GM19238 (cell line): Measurements from ENCODE around the gene ANKRD39.

ENCODE experiments used
- DNase-seq: peaks from one replicate; pipeline ENCODE4 v3.0.0; 2011; ENCODE audit warnings: low spot score; ENCODE audit not compliant: insufficient read length

Gene ANKRD39

DNA sequence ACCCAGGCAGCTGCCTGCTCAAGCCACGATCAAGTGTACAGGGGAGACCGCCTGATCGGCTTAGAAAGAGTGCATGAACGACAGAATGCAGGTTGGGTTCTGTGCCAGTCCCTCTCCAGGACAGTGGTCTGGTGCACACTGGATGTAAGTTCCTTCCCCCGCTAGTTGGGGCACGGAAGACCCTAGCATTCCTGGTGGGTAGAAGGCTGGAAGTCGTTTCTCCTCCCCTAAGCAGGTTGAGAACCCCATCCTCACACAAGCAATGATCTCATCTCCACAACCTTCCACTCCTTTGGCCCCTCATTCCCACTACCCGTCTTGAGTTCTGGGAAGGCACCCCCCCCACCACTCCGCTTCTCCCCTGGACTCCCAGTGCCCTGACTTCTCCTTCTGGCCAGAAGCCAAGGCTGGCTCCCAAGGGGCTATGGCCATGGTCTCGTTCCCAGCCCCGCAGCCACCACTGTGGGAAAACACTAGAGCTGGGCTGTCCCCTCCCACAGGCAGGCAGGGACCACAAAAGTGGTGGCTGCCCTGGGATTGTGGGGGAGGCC is 1.4 kb upstream of the ANKRD39 start:
- DNase-seq: no peak

DNA sequence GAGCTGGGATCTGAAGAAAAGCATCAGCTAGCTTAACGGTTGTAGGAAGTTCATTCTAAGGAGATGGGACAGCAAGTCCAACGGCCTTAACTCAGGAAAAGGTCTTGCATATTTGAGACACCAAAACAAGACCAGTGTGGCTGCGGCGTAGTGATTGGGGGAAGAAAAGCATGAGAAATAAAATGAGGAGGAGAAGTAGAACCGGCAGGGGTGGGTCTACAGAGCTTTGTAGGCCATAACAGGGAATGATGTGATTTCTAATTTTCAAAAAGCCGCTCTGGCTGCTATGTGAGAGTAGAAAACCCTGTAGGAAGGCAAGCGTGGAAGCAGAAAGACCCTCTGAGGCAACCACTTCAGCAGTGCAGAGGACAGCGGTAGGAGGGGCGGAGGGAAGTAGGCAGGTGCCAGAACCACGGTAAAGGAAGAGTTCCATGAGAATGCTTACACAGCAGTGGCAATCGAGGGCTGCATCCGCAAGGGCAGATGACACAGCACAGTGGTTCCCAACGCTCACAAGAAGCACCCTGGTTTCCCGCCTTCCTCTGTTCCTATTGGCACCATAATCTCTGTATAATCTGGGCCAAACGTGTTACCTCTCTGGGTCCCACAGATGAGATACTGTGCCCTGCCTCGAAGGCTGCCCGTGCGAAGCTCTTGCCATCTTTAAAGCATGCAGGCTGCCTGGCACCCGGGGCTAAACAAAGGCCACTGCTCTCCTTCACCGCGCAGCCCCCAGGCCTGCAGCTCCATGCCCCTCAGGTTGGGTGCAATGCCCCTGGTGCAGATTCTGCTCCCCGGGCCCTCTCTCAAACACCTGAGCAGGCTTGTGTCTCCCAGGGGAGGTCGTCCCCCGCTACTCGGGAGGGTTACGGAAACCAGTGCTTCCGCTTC is 795 bp downstream of the ANKRD39 start:
- DNase-seq: peak; percentile 44

DNA sequence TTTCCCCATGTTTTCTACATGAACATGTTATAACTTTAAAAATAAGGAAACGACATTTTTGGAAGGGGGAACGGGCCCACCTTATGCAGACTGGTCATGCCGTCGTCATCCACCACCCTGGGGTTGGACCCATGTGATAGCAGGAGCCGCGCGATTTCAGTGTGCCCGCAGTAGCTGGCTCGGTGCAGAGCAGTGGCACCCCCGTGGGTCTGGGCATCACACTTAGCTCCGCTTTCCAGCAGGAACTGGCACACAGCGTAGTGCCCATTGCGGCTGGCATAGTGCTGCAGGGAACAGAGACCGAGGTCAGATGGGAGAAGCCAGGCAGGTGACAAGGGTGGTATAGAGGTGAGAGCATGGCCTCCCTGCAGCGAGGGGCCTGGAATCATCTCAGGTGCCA is 4.5 kb downstream of the ANKRD39 start:
- DNase-seq: no peak

DNA sequence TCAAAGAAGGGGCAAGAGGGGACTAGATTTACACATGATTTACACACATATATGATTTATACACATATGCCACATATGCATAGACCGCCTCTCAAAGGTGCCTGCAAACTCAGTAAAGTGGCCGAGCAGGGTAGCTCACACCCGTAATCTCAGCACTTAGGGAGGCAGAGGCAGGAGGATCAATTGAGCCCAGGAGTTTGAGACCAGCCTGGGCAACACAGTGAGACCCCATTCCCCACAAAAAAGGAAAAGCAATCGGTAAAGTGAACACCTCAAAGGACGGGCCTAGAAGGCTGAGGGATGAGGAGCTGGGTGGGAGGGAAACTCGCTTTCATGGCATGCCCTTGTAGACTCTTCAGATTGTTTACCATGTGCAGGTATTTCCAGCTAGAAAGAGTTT is 5.1 kb downstream of the ANKRD39 start:
- DNase-seq: no peak

DNA sequence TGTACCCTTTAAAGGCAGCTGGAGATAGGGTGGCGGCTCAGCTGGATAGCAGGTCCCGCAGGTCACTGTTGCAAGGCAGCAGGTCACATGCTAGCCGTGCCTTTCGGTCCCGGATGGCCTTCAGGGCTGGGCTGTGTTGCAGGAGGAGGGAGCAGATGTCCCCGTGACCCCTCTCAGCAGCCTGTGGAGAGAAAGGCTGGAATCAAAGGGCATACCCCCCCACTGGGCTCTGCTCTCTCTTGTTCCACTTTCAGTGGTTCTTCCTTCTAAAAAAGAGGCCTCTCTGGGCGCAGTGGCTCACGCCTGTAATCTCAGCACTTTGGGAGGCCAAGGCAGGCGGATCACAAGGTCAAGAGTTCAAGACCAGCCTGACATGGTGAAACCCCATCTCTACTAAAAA is 9.6 kb downstream of the ANKRD39 start:
- DNase-seq: no peak

DNA sequence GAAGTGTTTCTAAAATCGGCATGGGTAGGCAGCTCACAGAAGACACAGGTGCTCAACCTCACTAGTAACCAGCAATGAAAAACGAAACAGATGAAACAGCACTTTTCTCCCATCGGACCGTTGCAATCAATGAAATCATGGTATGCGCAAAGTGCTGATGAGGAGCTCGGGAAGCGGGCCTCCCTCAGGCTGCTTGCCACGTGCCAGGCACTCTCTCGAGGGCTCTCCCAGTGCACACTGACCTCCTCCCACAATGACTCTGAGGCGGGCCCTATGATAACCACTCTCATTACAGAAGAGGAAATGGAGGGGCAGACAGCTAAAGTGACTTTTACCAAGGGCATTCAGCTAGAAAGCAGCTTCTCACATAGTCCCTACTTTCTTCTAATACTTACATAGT is 10.2 kb downstream of the ANKRD39 start:
- DNase-seq: no peak

DNA sequence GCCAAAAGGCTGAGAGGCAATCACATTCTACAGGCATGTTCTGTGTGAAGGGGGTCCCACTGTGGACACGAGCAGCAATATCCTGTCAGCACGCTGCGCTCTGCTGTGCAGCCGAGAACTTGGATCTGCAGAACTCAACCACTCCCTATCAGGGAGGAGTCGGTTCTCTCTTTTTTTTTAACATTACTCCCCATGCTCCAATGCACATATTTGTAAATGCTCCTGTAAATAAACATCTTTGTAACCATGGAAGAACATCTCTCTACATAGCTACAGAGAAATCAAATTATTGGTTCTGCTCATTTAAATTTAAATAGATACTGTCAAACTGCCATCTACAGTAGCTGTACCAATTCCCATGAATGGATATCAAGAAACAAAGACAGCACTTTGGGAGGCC is 11.0 kb downstream of the ANKRD39 start:
- DNase-seq: no peak

DNA sequence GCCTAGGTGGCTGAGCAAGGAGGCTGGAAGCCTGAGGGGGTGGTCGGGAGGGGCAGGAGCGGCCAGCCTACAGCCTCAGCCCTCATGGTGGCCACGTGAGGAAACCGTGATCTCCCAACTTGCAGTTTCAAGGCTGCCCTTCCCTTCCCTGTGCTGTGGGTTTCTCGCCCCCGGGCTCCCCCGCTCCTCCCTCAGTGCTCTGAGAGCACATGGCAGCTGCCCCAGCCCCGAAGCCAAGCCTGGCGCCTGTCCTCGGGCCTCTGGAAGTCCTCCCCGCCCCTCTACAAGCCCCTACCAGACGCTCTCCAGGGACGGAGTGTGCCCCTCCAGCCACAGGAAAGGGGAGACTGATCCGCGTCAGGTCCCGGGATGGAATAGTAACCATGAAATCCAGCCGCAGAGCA is 13.4 kb downstream of the ANKRD39 start:
- DNase-seq: no peak

DNA sequence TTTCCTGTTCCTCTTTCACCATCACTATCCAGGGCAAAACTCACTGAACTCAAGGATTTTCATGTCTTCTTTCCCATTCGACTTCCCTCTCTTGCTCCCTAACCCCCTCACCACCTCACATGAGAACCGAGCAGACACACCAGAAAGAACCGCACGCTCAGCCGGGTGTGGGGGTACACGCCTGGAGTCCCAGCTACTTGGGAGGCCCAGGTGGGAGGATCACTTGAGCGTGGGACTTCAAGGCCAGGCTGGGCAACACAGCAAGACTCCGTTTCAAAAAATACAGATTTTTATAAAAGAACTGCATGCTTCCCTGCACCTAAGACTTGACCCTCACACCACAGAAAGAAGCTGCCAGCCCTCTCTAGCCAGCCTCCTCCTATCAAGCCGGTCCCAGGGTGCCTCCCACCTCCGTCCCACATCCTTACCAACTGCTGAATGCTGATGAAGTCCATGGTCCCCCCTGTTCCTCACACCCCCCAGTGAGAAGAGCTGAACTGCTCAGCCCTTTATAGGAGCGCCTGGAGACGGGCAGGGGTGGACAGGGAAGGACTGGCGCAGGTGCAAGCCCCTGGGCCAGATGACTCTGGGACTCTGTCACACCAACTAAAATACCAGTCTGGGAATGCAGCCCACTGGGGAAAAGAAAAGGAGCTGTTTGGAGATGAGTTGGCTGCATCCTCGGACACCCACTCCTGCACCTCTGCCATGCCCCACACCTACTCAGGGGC is 14.1 kb downstream of the ANKRD39 start, which contains the start of gene ANKRD23:
TSS of gene ANKRD23 (minus strand) at position 484 of the 731 bp plus-strand sequence. CDS start at position 455, 29 bp downstream.
- DNase-seq: no peak

DNA sequence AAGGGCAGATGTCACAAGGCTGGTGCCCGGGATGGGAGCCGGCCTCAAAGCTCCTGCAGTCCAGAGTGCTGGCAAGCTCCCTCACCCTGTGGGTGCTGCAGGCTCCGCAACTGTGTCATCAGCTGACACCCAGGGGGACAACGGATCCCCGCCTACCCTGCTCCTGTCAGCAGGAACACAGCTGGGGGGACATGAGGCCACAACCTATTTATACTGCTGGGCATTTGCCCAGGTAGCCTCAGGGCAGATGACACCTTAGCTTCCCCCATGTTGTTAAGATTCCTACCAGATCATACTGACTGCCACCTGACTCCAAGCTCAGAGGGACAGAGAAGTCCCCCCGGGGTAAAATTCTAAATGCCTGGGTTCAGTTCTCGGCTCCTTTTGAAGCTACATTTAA is 15.2 kb downstream of the ANKRD39 start:
- DNase-seq: no peak

DNA sequence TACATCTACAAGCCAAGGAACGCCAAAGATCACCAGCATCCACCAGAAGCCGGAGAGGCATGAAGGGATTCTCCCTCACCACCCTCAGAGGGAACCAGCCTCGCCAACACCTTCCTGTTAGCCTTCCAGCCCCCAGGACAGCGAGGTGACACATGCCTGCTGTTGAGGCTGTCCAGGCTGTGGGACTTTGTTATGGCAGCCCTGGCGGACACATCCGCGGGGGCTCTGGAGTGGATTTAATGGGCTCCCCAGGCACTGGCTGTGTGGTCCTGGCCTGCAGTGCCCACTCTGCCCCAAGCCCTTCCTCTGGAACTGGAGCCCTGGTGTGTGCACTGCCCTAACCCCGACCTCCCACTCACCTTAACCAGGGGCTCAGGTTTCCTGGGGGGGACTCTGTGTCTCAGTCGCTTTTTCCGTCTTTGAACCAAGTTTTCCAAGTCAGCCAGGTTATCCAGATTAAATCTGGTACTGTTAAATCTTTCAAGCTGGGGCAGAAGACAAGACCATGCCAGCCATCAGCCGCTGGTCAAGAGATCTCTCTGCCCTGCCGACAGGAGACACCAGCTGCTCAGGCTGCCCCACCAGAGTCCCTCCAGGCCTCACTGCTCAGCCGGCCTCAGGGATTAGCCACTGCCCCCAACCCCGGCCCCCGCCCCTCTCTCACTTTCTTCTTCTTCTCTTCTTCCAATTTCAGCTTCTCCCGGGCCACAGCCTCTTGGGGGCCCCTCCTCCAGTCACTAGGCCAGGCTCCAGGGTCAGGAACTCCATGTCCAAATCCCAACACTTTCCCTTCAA is 15.9 kb downstream of the ANKRD39 start:
- no peak for DNase-seq

DNA sequence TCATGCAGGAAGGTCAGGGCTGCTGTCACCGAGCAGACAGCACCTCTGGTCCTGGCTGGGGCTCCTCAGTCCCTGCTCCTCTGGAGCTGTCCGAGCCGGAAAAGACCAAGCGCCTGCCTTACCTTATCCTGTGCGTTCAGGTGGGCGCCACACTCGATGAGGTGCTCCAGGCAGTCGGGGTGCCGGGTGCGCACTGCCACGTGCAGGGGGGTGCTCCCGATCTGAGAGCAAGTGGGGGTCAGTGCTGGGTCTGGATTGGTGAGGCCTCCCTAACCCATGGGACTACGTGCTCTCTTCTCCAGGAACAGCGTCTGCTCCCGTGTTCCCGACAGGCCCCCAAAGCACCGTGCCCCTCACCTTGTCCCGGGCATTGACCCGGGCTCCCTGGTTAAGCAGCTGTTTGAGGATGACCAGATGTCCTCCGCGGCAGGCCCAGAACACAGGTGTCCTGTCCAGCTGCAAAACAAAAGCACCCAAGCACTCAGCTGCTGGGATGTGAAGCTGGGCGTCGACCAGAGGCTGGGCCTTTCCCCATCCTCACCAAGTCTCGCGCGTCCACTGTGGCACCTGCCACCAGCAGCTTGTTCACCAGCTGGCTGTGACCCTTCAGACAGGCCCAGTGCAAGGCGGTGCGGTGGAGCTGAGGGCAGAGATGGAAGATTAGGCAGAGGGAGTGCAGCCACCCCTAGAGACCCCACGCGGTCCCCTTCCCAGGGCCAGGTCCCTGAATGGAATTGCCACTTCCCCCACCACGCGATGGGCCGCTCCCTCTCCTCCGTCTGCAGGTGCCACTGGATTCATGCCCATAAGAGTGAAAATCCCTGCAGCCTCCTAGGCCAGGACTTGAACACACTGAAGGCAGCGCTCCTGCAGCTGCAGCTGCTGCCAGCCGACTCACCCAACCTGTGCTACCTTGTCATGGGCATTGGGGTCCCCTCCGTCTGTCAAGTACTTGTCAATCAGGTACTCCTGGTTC is 17.7 kb downstream of the ANKRD39 start:
- no peak for DNase-seq

DNA sequence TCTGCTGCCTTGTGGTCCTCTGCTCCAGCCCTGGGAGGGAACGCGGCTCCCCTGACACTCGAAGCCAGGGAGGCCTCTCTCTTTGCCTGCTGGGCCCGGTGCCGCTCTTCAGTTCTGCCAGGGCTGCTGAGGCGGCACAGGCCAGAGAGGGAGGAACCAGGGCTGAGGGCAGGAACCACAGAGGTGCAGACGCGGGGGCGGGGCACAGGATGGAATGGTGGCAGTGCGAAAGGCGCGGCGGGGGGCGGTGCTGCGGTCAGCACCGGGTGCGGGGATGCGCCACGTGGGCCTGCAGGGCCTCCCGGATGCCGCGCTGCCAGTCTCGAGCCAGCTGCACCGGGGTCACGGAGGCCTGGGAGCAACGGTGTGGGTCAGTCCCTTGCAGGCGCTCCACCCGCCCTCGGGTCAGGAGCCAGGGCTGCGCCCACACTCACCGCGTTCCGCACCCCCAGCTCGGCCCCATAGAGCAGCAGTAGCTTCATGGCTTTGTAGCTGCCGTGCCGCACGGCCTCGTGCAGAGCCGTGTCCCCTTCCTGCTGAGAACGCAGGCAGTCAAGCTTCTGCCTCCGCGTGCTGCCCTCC is 18.4 kb downstream of the ANKRD39 start:
- peak; percentile 45 for DNase-seq

DNA sequence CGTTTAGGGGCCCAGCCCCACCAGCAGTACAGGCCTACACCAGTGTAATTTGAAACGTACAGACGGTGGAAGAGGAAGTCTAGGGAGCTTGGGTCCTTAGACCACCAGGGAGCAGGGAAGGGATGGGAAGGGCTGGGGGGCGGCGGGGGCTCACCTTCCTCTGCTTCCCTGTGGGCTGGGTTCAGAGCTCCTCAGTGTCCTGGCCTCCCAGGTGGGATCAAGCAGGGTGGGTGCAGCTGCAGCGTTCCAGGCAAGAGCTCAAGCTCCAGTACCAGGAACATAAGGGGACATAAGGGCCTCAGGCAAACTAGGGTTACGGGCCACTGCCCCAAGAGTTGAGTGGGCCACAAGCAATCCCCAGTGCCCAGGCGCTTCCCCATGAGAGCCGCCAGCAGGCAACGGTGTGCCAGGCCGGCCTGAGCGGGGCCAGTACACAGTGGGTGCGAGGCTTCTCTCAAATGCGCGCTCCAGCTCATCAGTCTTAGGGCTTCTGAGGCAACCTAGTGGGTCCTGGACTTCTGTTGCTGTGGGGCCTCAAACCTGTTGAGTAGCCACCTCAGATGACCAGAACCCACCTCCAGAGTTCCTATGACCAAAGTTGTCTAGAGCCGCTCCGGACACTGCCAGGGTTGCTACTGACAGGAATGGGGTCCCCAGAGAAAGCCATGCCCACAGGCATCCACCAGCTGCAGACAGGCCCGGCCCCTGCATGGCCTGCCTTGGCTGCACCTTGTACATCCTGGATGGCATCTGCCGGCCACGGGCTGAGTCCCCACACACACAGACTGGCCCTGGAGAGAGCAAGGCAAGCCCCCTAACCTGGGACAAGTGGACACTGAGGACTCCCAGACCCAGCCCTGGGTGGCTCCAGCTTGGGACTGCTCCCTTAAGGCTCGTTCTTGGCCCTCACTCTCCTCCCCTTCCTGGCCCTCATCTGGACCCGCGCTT is 19.2 kb downstream of the ANKRD39 start:
- no peak for DNase-seq

DNA sequence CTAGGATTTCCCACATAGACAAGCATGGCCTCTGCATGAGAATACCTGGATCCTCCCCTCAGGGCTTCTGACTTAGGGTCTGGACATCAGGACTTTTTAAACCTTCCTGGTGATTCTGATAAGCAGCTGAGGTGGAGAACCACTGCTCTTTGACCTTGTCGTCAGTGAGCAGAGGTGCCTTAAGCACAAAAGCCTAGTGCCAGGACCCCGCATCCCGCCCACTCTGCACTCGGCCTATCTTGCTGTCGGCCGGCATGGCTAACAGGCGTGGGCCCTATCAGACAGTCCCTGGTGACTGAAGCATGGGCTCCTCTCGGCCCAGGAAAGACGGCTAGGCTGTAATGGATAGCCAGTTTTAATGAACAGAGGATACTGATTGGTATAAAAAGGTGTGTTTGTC is 20.2 kb downstream of the ANKRD39 start:
- DNase-seq: no peak

DNA sequence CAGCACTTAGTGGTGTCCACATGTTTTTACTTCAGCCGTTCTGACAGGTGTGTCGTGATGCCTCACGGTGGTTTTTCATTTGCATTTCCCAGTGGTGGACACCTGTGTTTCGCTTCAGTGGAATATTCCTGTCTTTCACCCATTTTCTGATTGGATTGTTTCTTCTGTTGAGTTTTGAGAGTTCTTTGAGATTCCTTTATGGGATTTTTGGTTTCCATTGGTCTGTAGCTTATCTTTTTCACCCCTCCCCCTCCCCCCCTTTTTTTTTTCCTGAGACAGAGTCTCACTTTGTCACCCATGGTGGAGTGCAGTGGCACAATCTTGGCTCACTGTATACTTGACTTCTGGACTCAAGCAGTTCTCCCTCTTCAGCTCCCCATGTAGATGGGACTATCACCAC is 22.0 kb downstream of the ANKRD39 start:
- DNase-seq: no peak

DNA sequence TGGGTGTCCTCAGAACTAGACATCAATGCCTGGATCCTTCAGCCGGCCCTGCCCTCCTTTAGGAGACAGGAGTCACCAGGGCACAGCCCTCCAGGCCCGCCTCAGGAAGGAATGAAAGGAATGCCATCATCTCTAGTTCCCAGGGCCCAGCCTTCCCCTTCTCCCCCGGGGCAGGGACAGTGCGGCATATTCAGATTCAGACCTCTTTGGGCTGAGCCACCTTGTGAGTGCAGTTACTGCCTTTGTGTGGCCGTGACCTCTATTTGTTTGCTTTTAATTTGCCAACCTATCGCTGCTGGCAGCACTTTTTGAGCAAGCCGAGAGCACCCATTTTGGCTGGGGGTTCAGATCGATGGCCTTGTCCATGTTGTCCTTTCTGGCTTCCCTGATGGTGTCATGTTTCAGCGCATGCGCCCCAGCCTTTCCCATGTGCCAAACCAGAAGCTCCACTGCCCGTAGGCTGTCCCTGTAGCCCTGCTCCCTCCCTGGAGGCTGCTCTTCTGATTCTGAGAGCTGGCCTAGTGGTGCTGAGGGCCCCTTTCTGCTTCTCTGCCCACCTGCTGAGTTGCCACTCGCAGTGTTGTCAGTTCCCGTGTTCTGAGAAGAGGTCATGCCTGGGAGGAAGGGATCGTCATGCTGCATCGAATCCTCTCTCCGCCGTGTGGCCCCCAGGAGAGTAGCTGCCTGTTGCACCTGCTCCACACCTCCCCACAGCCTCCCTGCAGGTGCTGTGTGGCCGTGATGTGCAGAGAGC is 24.9 kb downstream of the ANKRD39 start:
- no peak for DNase-seq

DNA sequence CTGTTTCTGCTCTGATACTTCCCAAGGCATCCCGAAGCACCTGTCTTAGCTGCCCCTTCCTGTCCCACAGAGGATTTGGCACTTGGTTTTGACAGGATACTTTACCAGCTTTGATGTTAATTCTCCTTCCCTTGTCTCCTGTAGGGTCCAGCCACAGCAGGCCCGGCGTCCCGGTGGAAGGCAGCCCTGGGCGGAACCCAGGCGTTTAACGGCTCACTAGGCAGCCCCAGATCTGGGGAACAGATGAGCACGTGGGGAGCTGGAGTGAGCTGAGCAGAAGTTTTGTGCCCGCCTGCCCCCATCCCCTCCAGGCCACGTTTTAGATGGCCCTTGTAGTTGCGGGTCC is 25.4 kb downstream of the ANKRD39 start:
- no peak for DNase-seq
